Measurements from ENCODE around the gene PET100. TPM values are rescaled to one million over a fixed set of nuclear protein-coding genes. Genes with fewer than 3 reads are reported as not detected.
A peak's percentile ranks its signal among the peaks of the same experiment; 100 is the strongest.

PET100 gene
- total RNA-seq, 1 experiment from 2014 or later: 126 TPM

- Histone ChIP-seq H3K9me2 (ENCODE audit: insufficient read depth) (no peaks in the 10 kb centered on the region), H3K4me1 (ENCODE audit: control insufficient read depth in 1 of 2, insufficient read depth in 2 of 2, low read length in 2 of 2) (peaks cover 3 to 26% of the 10 kb centered on the region in 2 experiments), H3K27me3 (ENCODE audit: insufficient read depth, low read length) (no peaks in the 10 kb centered on the region), H3K27ac (ENCODE audit: low read depth, low read length) (no peak overlapping the region; the same call in 1 of the 2 replicates), H3K9me3 (ENCODE audit: control insufficient read depth in 1 of 2, insufficient read depth in 1 of 2, low read depth in 1 of 2, low read length in 2 of 2) (no peaks in the 10 kb centered on the region), H3K4me2 (ENCODE audit: low read length) (peak overlapping the region; percentile 93), H2AFZ (ENCODE audit: low read depth, low read length, poor library complexity, severe bottlenecking) (peak overlapping the region; percentile 42), H3K36me3 (ENCODE audit: control insufficient read depth in 1 of 2, insufficient read depth in 2 of 2, low read length in 2 of 2) (peaks cover 4 to 9% of the 10 kb centered on the region in 2 experiments; a peak in 3 of 4 replicates), H3K79me2 (ENCODE audit: insufficient read depth, low read length) (peaks cover 21% of the 10 kb centered on the region; the same call in 1 of the 2 replicates), H3K9ac (ENCODE audit: low read length) (peak overlapping the region; percentile 90), H4K20me1 (ENCODE audit: insufficient read depth) (no peaks in the 10 kb centered on the region), H3K4me3 (replicated peaks in 1 of 2; ENCODE audit: low read depth in 1 of 2, low read length in 2 of 2) (peak overlapping the region; percentile 40 to 95)
- ChIA-PET CTCF (interaction anchor here (0.7 to 2.0 kb wide), 15 partner anchors 9 to 581 kb away, joined by 3 to 56 read pairs (median 7); partner anchors contain the start of genes PET100, RETN and XAB2), RAD21 (ENCODE audit: low non-redundant PET in 1 of 2, low total read pairs in 2 of 2, uncharacterized antibody in 2 of 2, unreplicated experiment in 2 of 2) (interaction anchor here (0.8 to 1.9 kb wide), 5 partner anchors 112 to 326 kb away, joined by 3 to 19 read pairs (median 9); no protein-coding TSS in a partner anchor), POLR2A (interaction anchor here (0.9 to 1.6 kb wide), 6 partner anchors 15 to 120 kb away, joined by 3 to 10 read pairs (median 3); no protein-coding TSS in a partner anchor)
- ATAC-seq (peak; percentile 40), DNase-seq (ENCODE audit: low read depth, low spot score) (no peak)
- TF ChIP-seq EZH2 (IDR thresholded peaks at IDR 0.05) (no peak), SIN3A (IDR thresholded peaks at IDR 0.05; ENCODE audit: low read depth) (no peak), EZH2phosphoT487 (IDR thresholded peaks at IDR 0.05; ENCODE audit: borderline replicate concordance) (no peak), TCF7L2 (IDR thresholded peaks at IDR 0.05; ENCODE audit: borderline replicate concordance, extremely low read depth, insufficient read depth, insufficient read length) (no peak)
- BruUV-seq (replicated peaks): no TSS peak
- intact Hi-C loops (cut with micrococcal nuclease): loop anchor here (1.0 to 10.0 kb wide), 3 partner anchors 112 to 325 kb away; no protein-coding TSS in a partner anchor
These were observed 50.4 kb downstream of the PET100 start for GRCh38 chr19:7679771-7680605.
